Lower leg skin (tissue), 4 donors: ENCODE measurements around the gene ARMC5. TPM values are rescaled to one million over a fixed set of nuclear protein-coding genes. Genes with fewer than 3 reads are reported as not detected.
A peak's percentile ranks its signal among the peaks of the same experiment; 100 is the strongest.

Source experiments
- DNase-seq, 2 donors: peaks; one replicate each; pipeline ENCODE4 v3.0.0-alpha.2; 2019; ENCODE audit warnings: low spot score in 2 of 2
- H3K4me3 ChIP-seq: fragments of 200-600 bp; sonication (generic); 2 replicates; pipeline ENCODE4 v1.5.1; 2017; ENCODE audit warnings: mild to moderate bottlenecking, low read depth; ENCODE audit not compliant: poor library complexity, severe bottlenecking
- POLR2A ChIP-seq, 2 donors: fragments of 450-650 bp; IDR thresholded peaks; one replicate each; pipeline ENCODE4 v1.6.1; 2016 to 2017; ENCODE audit warnings: antibody characterized with exemption in 2 of 2, mild to moderate bottlenecking in 1 of 2, moderate library complexity in 1 of 2
- WGBS, 2 donors: methylation state at CpG; one replicate each; pipeline ENCODE4 v1.1.5; 2018; 5-methylcytosine and 5-hydroxymethylcytosine counted together
- intact Hi-C: fragments of 100-400 bp; cut with DNase I; formaldehyde crosslinking; loops from one replicate; pipeline ENCODE4 v1.15.0; 2023; ENCODE audit warnings: low total_unique reads
- total RNA-seq, 4 donors: library from RNA; depleted of rRNA; stranded (reverse); fragments of >200 nt; gene quantifications; one replicate each; pipeline ENCODE4 v1.1.0, GENCODE V29; 2016
- TF ChIP-seq, protein P1 (sequence below), 3 donors: fragments of 450-650 bp; IDR thresholded peaks; one replicate each; pipeline ENCODE4 v1.5.1; 2016; ENCODE audit warnings: antibody characterized with exemption in 3 of 3, mild to moderate bottlenecking in 3 of 3, moderate library complexity in 2 of 3

The ARMC5 gene
- total RNA-seq, 4 donors from 2014 or later, result 11.2 to 13.8 (median 13.3) TPM

DNA sequence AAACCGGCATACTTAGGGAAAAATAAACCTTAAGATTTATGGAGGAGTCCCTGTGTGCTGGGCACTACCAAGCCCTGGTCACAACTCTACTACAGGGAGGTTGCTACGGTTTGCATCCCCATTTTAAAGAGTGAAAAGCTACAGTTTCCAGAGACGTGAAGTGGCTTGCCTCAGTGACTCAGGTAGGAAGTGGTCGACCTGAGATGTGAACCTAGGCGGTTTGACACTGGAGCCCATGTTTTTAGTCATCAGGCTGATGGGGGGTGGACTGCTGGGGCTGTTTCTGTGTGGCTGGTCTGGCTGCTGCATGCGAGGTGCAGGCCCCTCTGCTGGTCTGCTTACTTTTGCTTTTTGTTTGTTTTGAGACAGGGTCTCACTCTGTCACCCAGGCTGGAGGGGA is 37.7 kb upstream of the ARMC5 start:
- DNase-seq, result no peak
- no peak for TF ChIP-seq POLR2A (IDR thresholded peaks at IDR 0.05)
- TF ChIP-seq, protein P1, sequence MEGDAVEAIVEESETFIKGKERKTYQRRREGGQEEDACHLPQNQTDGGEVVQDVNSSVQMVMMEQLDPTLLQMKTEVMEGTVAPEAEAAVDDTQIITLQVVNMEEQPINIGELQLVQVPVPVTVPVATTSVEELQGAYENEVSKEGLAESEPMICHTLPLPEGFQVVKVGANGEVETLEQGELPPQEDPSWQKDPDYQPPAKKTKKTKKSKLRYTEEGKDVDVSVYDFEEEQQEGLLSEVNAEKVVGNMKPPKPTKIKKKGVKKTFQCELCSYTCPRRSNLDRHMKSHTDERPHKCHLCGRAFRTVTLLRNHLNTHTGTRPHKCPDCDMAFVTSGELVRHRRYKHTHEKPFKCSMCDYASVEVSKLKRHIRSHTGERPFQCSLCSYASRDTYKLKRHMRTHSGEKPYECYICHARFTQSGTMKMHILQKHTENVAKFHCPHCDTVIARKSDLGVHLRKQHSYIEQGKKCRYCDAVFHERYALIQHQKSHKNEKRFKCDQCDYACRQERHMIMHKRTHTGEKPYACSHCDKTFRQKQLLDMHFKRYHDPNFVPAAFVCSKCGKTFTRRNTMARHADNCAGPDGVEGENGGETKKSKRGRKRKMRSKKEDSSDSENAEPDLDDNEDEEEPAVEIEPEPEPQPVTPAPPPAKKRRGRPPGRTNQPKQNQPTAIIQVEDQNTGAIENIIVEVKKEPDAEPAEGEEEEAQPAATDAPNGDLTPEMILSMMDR (IDR thresholded peaks at IDR 0.05), result no peak
- intact Hi-C loops, result no loop called here
- 59 to 62% methylated on average over 6 of the region's 6 CpGs for WGBS, 2 donors
- no peak overlapping the region for H3K4me3 ChIP-seq

DNA sequence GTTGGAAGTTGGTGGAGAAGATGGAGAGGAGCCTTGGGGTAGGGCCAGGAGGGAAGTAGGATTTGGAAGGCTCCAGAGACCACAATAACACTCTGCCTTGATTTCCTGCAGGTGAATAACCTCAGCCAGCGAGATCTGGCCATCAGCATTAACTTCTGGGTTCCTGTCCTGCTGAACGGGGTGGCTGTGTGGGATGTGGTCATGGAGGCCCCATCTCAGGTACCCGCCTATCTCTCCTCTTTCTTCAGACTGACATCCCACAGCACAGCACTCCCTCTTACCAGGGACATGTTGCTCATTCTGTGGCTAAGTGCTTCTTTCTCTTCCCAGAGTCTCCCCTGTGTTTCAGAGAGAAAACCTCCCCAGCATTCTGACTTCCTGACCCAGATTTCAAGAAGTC is 36.1 kb upstream of the ARMC5 start:
- intact Hi-C loops, result no loop called here
- 59 to 61% methylated on average over 3 of the region's 3 CpGs for WGBS, 2 donors
- no peak for DNase-seq
- TF ChIP-seq, protein P1 (IDR thresholded peaks at IDR 0.05), result no peak
- no peak for TF ChIP-seq POLR2A (IDR thresholded peaks at IDR 0.05)
- no peak overlapping the region for H3K4me3 ChIP-seq

DNA sequence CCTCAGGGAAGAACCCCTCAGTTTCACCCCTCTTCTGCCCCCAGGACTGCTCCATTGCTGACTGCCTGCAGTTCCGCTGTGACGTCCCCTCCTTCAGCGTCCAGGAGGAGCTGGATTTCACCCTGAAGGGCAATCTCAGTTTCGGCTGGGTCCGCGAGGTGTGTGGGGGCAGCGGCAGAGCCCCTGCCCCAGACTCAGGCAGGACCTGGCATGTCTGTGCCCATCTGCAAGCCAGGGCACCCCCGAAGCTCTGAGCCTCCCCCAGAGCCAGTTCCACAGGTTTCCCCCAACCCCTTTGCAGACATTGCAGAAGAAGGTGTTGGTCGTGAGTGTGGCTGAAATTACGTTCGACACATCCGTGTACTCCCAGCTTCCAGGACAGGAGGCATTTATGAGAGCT is 35.5 kb upstream of the ARMC5 start:
- WGBS, 2 donors, result 54 to 64% methylated on average over 12 of the region's 12 CpGs
- intact Hi-C loops, result no loop called here
- no peak overlapping the region for H3K4me3 ChIP-seq
- DNase-seq, result no peak
- no peak for TF ChIP-seq POLR2A (IDR thresholded peaks at IDR 0.05)
- TF ChIP-seq, protein P1 (IDR thresholded peaks at IDR 0.05), result no peak

DNA sequence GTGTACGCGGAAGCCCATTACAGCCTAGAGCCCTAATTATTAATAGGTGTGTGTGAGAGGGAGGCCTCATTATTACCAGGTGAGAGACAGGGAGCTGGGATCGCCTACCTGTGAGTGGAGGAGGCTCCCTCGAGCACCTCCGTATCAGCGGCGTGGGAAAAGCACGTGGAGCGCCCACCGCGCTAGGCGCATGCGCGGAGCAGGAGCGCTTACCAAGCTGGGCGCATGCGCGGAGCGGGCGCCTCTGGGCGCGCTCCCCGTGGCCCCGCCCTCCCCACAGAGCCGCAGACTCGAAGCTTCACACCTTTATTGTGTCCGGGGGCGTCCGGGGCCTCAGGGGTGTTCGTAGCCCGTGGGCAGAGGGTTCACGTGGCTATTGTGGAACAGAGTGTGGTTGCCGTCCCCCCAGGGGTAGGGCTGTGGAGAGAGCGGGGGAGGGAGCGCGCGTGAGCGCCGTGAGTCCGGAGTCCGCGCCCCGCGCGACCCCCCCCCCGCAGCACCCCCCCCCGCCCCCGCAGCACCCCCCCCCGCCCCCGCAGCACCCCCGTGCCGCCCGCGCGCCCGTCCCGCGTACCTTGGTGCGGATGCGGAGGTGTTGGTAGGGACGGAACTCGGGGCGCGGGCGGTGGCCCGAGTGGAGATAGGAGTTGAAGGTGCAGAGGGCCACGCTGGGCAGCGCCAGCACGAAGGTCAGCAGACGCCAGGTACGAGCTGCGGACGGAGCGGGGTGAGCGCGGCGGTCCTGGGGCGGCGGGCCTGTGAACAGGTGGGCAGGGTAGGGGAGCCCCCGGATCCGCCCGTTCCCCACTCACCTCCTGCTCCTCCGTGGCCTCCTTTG is 31.6 kb upstream of the ARMC5 start:
- intact Hi-C loops, result no loop called here
- peak; percentile 25 to 91 for DNase-seq
- no peak for TF ChIP-seq POLR2A (IDR thresholded peaks at IDR 0.05)
- TF ChIP-seq, protein P1 (IDR thresholded peaks at IDR 0.05), result no peak
- no peak overlapping the region for H3K4me3 ChIP-seq
- WGBS, 2 donors, result 28 to 46% methylated on average over 40 to 66 of the region's 83 CpGs

DNA sequence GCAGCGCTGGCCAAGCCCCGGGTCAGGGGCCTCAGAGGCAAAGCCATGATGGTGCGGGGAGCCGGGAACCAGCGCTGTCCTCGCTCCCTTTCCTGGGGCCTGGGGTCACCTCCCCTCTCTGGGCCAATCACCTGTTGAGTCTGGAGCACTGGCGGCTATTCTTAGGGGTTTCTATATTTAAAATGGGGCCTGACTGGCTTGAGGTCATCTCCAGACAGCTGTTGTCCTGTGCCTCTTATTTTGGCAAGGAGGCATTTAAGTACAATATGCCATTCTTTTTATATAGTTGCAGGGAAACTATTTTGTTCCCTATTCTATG is 31.1 kb upstream of the ARMC5 start, which contains the start of gene COX6A2:
Gene COX6A2 (minus strand): TSS at position 82 of the 319 bp plus-strand sequence. CDS start 35 bp downstream, at position 47.
- 58 to 60% methylated on average over 1 to 2 of the region's 7 CpGs for WGBS, 2 donors
- H3K4me3 ChIP-seq, result no peak within 1 kb of the TSS

More for the DNA sequence above, 31.1 kb upstream of the ARMC5 start, which contains the start of gene COX6A2:
- intact Hi-C loops, result no loop called here
- no peak for TF ChIP-seq POLR2A (IDR thresholded peaks at IDR 0.05)
- TF ChIP-seq, protein P1 (IDR thresholded peaks at IDR 0.05), result no peak
- DNase-seq, result no peak
